LNCaP clone FGC (cell line): ENCODE data around the gene PPFIA1.

Experiments
- DNase-seq: peaks from one replicate; pipeline ENCODE4 v3.0.0-alpha.2; 2011; ENCODE audit warnings: low read depth
- H3K4me3 ChIP-seq: 2 replicates; pipeline ENCODE4 v1.5.1; 2011; ENCODE audit warnings: mild to moderate bottlenecking, low read depth, low read length, control low read depth
- CTCF ChIP-seq: IDR thresholded peaks from 2 replicates; pipeline ENCODE4 v1.5.1; 2012; ENCODE audit warnings: mild to moderate bottlenecking; ENCODE audit not compliant: control insufficient read depth, insufficient read depth; ENCODE audit errors: extremely low read depth

PPFIA1 gene

DNA sequence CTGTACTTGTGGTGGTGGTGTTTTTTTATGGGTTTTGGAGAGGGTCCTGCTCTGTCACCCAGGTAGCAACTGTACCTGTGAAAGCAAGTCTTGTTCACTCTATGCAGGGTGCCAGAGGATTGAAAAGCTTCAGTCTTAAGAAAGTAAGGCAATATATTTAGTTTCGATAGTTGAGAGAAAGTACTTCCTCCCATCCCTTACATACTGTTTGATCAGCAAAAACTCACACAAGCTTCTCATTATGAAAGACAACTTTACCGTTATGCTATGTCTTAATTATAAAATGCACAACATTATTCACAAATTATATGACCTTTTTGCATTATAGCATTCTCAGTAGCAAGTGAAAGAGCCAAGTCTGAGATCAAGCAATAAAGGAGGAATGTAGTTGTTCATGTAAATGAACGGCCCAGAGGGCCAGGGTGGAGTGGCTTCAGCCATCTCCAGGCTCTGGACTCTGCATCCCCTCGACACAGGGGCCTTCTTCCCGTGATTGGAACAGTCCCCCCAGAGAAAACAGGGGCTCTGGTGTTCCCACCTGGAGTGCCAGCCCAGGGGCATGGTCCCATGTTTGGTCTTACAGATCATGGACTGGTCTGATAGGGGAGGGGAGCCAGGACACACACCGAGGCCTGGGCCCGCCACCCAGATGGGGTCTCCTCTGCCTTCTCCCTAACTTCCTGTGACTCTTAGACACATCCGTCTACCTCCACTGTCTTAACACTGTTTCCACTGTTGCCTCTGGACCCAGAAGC lies 89.1 kb downstream of the PPFIA1 start:
- TF ChIP-seq CTCF = no peak
- no peak for DNase-seq
- H3K4me3 ChIP-seq = no peak overlapping the region

GRCh38 chr11:70360211-70360610 lies 89.7 kb downstream of the PPFIA1 start:
- no peak overlapping the region for H3K4me3 ChIP-seq
- TF ChIP-seq CTCF = no peak
- DNase-seq = no peak

DNA sequence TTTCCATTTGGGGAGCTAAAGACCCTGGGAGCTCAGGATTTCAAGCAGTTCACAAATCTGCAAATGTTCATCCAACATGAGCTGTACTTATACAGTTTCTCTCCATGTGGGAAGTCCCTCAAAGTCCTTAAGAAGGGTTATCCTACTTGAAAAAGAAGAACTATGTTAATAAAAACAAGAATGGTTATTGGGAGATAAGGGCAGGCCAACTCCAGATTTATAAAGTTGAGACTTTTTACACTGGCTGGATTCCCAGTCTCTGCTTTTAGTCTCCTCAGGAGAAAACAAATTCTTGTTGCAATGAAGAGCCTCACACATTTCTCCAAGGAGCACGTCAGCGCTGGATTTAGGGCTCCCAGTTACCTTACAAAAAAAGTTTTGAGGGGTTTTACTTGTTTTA lies 93.7 kb downstream of the PPFIA1 start:
- DNase-seq = no peak
- TF ChIP-seq CTCF = no peak
- no peak overlapping the region for H3K4me3 ChIP-seq

GRCh38 chr11:70364745-70365543 lies 94.5 kb downstream of the PPFIA1 start:
- no peak for TF ChIP-seq CTCF
- H3K4me3 ChIP-seq = no peak overlapping the region
- DNase-seq = no peak

- no peak for DNase-seq
- no peak overlapping the region for H3K4me3 ChIP-seq
- no peak for TF ChIP-seq CTCF
These were observed 95.0 kb downstream of the PPFIA1 start for GRCh38 chr11:70365544-70365927.

GRCh38 chr11:70367071-70367470 lies 96.6 kb downstream of the PPFIA1 start:
- no peak for TF ChIP-seq CTCF
- no peak overlapping the region for H3K4me3 ChIP-seq
- no peak for DNase-seq

DNA sequence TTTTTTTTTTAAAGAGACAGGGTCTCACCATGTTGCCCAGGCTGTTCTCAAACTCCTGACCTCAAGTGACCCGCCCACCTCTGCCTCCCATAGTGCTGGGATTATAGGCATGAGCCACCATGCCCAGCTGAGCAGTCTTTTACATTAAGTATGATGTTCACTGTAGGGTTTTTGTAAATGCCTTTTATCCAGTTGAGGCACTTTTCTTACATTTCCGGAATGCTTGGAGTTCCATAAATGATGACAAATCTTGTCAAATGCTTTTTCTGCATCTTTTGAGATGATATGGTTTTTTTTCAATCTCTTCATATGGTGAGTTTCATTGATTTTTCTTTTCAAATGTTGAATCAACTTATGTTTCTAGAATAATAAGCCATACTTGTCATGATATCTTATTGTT lies 98.5 kb downstream of the PPFIA1 start:
- TF ChIP-seq CTCF = no peak
- no peak for DNase-seq
- H3K4me3 ChIP-seq = no peak overlapping the region
